ENCODE data around the gene WDR75.

- TF ChIP-seq, protein P1, sequence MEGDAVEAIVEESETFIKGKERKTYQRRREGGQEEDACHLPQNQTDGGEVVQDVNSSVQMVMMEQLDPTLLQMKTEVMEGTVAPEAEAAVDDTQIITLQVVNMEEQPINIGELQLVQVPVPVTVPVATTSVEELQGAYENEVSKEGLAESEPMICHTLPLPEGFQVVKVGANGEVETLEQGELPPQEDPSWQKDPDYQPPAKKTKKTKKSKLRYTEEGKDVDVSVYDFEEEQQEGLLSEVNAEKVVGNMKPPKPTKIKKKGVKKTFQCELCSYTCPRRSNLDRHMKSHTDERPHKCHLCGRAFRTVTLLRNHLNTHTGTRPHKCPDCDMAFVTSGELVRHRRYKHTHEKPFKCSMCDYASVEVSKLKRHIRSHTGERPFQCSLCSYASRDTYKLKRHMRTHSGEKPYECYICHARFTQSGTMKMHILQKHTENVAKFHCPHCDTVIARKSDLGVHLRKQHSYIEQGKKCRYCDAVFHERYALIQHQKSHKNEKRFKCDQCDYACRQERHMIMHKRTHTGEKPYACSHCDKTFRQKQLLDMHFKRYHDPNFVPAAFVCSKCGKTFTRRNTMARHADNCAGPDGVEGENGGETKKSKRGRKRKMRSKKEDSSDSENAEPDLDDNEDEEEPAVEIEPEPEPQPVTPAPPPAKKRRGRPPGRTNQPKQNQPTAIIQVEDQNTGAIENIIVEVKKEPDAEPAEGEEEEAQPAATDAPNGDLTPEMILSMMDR (IDR thresholded peaks at IDR 0.05 in 2 of 3, conservative IDR thresholded peaks at IDR 0.05 in 1 of 3; ENCODE audit: borderline replicate concordance in 1 of 3, insufficient read depth in 1 of 3, low read depth in 2 of 3, low read length in 2 of 3) = no peak
- TF ChIP-seq EZH2phosphoT487 (IDR thresholded peaks at IDR 0.05; ENCODE audit: borderline replicate concordance) (no peak), POLR2AphosphoS5 (IDR thresholded peaks at IDR 0.05; ENCODE audit: low read depth, low read length) (no peak)
These were observed 38.3 kb upstream of the WDR75 start for GRCh38 chr2:189402932-189403331.
